Right ventricle myocardium superior (tissue), 1 donor: ENCODE results near the gene PNMA3. TPM values are rescaled to one million over a fixed set of nuclear protein-coding genes. Genes with fewer than 3 reads are reported as not detected.
"Not testable (repeated sequence)": the region's sequence is repeated elsewhere in the genome, so short reads cannot be mapped to it uniquely, and the experiment has no call there.

Source experiments
- ATAC-seq: fragments of 200-7000 bp; cut with Tn5 transposase; one replicate; pipeline ENCODE4 v1.9.1; 2020; ENCODE audit warnings: mild to moderate bottlenecking; ENCODE audit not compliant: poor library complexity
- DNase-seq: peaks from one replicate; pipeline ENCODE4 v3.0.0-alpha.2; 2020
- intact Hi-C: fragments of 100-400 bp; cut with DNase I; formaldehyde crosslinking; loops from one replicate; pipeline ENCODE4 v1.11.2; 2022
- long read RNA-seq: library from polyadenylated mRNA; unstranded; transcript quantifications from one replicate; pipeline ENCODE4 v2.0.0, GENCODE V29; 2021
- total RNA-seq: library from RNA; stranded (reverse); fragmentation: NEBNext Ultra II Directional; extraction: Animal tissue kit (Norgen Biotek cat#: 25700); gene quantifications from one replicate; pipeline ENCODE4 v1.2.1, GENCODE V29; 2021
- donor health status: DM: no; HTN: yes; CAD: no; lungs with severe emphysema.

The PNMA3 gene, protein sequence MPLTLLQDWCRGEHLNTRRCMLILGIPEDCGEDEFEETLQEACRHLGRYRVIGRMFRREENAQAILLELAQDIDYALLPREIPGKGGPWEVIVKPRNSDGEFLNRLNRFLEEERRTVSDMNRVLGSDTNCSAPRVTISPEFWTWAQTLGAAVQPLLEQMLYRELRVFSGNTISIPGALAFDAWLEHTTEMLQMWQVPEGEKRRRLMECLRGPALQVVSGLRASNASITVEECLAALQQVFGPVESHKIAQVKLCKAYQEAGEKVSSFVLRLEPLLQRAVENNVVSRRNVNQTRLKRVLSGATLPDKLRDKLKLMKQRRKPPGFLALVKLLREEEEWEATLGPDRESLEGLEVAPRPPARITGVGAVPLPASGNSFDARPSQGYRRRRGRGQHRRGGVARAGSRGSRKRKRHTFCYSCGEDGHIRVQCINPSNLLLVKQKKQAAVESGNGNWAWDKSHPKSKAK
- 2.5 TPM for total RNA-seq
- long read RNA-seq, transcript PNMA3-202 (1 exons, 1,432 nt), result major isoform, 5 of 13 reads
- long read RNA-seq, partial matches to known transcripts, result 5 of 13 reads
- long read RNA-seq, other reads (novel, unspliced or antisense), result 1 of 13 reads

DNA sequence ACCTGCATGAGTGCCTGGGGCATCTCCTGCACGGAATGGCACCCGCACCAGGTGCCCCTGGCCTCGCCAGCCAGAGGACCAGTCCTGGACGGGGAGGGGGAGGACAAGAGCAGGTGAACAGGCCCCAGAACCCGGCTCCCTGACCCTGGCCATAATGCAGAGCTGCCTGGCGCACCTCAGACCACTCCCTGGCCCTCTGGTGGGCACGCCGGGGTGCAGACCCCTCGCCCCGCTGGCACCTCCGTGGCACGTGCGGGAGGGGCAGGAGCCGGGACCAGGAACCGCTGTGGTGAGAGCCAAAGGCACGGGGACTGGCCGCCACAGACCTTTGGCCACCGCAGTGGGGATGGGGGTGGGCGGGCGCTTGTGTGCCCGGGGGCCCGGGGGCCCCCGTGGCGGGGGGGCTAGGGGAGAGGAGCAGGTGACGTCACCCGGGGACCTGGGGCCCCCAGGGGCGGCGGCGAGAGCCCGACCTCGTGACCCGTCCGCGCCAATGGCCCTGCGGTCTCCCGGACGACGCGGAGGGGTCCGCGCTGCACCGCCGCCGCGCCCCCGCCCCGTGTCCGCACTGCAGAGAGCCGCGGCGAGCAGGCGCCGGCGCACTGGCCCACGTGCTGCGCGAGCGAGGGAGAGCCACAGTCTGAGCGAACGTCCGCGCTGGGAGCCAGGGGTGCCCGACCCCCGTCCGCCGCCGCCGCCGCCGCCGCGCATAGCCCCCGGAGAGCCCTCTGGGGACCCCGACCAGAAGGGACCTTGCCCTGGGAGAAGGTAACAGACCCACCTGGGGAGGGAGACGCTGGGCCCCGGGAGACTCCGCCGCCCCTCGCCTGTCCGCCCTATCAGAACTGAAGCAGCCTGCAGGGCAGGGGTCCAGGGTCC lies at the start of gene PNMA3:
Gene PNMA3, plus strand, starts transcription at position 600 of the 879 bp plus-strand sequence. CDS start 586 bp downstream, outside the sequence.
- ATAC-seq (peak; percentile 72), DNase-seq (no peak)
- intact Hi-C loops, result no loop called here

DNA sequence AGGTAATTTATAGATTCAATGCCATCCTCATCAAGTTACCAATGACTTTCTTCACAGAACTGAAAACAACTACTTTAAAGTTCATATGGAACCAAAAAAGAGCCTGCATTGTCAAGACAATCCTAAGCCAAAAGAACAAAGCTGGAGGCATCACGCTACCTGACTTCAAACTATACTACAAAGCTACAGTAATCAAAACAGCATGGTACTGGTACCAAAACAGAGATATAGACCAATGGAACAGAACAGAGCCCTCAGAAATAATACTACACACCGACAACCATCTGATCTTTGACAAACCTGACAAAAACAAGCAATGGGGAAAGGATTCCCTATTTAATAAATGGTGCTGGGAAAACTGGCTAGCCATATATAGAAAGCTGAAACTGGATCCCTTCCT lies 39.1 kb upstream of the PNMA3 start:
- ATAC-seq, intact Hi-C loops, DNase-seq: not testable (repeated sequence)

DNA sequence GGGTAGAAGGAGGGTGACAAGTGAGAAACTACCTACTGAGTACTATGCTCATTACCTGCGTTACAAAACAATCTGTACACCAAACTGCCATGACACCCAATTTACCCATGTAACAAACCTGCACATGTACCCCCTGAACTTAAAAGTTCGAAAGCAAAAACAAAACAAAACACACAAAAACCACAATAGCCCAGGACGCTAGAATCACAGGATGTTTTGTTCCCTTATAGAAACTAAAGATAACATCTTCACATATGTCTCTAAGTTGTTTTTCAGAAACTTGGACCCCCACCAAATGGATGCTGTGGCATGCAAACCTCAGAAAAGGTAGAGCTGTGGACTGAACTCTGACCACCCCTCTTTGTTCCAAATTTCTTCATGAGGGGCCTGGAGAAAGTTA lies 37.1 kb upstream of the PNMA3 start:
- DNase-seq, result no peak

DNA sequence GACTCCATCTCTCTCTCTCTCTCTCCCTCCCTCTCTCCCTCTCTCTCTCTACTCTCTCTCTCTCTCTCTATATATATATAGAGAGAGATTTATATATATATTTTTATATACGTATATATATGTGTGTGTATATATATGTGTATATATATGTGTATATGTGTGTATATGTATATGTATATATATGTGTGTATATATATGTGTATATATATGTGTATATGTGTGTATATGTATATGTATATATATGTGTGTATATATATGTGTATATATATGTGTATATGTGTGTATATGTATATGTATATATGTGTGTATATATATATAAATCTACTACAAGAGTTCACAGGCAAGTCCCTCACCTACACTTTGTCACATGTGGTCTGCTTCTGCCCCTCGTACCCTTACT lies 29.8 kb upstream of the PNMA3 start:
- ATAC-seq, DNase-seq, intact Hi-C loops: not testable (repeated sequence)

More for the DNA sequence above, 37.1 kb upstream of the PNMA3 start:
- ATAC-seq, result no peak
- intact Hi-C loops, result no loop called here

DNA sequence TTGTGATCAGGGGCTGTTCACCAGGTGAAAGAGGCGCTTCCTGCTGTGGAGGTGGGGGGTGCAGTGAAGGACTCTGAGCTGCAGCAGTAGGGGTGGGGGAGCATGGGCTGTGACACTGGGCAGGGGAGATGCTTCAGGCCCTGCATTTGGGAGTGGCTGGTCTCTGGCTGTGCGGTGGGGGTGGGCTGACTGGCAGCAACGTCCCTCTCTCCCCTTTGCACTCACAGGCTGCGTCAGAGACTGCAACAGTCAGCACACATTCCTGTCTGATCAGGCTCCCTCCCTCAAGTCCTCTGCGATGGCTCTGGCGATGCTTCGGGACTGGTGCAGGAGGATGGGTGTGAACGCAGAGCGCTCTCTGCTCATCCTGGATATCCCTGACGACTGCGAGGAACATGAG lies 27.8 kb upstream of the PNMA3 start:
- DNase-seq, ATAC-seq, intact Hi-C loops: not testable (repeated sequence)

DNA sequence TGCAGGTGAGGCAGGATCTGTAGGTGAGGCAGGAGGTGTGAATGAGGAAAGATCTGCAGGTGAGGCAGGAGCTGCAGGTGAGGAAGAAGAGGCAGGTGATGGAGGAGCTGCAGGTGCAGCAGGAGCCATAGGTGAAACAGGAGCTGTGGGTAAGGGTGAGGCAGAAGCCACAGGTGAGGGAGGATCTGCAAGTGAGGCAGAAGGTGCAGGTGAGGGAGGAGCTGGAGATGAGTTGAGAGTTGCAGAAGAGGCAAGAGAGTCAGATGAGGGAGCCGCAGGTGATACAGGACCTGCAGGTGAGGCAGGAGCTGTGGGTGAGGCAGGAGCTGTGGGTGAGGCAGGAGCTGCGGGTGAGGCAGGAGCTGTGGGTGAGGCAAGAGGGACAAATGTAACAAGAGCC lies 27.1 kb upstream of the PNMA3 start:
- intact Hi-C loops, result no loop called here
- ATAC-seq (no peak), DNase-seq (no peak)

DNA sequence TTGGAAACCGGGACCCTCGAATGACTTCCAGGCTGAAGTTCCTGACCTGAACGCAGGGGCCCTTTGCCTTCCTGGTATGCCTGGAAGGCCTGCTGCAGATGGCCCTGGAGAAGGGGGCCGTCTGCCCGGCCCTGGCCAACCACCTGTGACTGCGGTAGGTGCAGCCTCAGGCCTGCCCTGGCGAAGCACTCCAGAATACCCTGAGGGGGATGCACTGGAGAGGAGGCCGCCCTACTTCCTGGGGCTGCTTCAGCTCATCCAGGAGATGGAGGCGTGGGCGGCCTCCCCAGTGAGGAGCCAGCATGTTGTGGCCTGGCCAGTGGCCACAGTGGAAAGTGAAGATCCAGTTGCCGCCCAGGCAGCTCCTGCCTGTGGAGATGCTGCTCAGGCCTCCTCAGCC lies 26.4 kb upstream of the PNMA3 start:
- intact Hi-C loops, result loop anchor here (5.0 kb wide), 1 partner anchor 477 kb away; no protein-coding TSS in a partner anchor
- ATAC-seq, result no peak
- DNase-seq, result no peak

DNA sequence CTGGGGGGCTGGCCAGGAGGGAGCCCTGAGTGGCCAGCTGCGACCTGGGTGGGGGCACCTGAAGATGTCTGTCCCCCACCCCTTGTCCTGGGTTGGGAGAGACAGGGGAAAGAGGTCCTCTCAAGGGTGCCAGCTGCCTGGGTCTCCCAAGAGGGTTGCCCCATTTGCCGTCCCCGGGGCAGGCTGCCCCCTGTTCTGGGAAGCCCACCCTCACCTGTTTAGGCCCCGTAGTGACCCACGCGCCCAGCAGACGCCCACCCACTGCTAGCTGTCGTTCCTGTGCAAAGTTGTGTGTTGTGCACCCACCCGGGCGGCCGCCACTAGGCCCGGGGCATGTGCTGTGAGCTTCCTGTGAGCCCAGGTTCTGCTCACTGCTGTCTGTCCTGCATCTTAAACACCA lies 25.5 kb upstream of the PNMA3 start:
- intact Hi-C loops, result loop anchor here (5.0 kb wide), 1 partner anchor 476 kb away; no protein-coding TSS in a partner anchor
- DNase-seq, result no peak
- no peak for ATAC-seq

DNA sequence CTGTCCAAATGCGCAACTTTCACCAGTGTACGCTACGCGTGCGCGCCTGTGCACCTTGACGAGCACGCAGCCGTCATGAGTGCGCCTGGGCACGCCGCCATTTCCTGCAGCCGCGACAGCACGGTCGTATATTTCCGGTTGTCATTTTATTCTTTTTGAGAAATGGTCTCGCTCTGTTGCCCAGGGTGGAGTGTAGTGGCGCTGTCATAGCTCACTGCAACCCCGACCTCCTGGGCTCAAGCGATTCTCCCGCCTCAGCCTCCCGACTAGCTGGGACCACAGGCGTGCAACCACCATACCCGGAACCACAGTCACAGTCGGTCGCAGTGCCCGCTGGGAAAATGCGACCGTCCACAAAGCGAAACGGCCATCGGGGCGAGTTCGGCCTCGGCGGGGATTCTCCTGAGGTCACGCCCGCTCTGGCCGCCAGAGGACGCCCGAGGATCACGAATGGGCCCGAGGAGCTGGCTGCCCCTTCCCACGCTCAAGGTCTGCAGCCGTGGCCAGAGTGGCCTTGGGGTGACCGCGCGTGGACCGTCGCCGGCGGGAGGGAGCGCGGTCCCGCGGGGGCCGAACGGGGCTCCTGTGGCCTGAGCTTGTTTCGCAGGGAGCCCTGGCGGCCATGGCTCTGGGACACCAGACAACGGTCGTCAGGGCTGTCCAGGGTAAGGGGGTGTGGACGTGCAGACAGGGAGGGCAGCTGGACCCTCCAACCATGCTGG lies 23.7 kb upstream of the PNMA3 start:
- intact Hi-C loops, result loop anchor here (5.0 kb wide), 1 partner anchor 475 kb away; no protein-coding TSS in a partner anchor
- peak; percentile 96 for ATAC-seq
- peak; percentile 85 for DNase-seq

DNA sequence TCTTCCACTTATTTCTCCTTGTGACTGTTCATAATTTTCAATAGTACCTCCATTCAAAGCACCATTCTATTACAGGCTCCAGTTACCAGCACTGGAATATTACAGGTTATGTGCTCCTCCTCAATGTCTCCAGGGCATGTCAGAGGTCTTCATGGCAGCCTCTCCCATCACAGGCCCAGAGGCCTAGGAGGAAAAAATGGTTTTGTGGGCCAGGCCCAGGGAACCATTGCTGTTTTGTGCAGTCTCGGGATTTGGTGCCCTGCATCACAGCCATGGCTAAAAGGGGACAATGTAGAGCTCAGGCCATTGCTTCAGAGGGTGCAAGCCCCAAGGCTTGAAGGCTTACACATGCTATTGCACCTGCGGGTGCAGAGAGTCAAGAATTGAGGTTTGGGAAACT lies 7.2 kb upstream of the PNMA3 start:
- intact Hi-C loops, result no loop called here
- DNase-seq, result no peak
- ATAC-seq, result no peak

DNA sequence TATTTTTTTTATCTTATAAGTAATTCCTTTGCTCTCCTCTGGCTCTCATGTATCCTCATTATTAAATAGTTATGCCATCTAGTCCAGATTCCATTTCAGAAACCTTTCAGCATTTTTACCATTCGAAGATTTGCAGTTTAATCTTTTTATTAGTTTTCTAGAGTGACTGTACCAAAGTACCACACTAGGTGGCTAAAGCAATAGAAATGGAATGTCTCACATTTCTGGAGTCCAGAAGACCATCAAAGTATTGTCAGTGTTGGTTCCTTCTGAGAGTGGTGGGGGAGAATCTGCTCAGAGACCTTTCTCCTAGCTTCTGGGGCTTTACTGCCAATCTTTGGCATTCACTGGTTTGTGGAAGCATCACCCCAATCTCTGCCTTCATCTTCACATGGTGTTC lies 3.7 kb upstream of the PNMA3 start:
- intact Hi-C loops, result no loop called here
- no peak for DNase-seq
- no peak for ATAC-seq

DNA sequence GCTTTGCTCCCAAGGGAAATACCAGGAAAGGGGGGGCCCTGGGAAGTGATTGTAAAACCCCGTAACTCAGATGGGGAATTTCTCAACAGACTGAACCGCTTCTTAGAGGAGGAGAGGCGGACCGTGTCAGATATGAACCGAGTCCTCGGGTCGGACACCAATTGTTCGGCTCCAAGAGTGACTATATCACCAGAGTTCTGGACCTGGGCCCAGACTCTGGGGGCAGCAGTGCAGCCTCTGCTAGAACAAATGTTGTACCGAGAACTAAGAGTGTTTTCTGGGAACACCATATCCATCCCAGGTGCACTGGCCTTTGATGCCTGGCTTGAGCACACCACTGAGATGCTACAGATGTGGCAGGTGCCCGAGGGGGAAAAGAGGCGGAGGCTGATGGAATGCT lies 1.0 kb downstream of the PNMA3 start:
- no peak for ATAC-seq
- intact Hi-C loops, result no loop called here

DNA sequence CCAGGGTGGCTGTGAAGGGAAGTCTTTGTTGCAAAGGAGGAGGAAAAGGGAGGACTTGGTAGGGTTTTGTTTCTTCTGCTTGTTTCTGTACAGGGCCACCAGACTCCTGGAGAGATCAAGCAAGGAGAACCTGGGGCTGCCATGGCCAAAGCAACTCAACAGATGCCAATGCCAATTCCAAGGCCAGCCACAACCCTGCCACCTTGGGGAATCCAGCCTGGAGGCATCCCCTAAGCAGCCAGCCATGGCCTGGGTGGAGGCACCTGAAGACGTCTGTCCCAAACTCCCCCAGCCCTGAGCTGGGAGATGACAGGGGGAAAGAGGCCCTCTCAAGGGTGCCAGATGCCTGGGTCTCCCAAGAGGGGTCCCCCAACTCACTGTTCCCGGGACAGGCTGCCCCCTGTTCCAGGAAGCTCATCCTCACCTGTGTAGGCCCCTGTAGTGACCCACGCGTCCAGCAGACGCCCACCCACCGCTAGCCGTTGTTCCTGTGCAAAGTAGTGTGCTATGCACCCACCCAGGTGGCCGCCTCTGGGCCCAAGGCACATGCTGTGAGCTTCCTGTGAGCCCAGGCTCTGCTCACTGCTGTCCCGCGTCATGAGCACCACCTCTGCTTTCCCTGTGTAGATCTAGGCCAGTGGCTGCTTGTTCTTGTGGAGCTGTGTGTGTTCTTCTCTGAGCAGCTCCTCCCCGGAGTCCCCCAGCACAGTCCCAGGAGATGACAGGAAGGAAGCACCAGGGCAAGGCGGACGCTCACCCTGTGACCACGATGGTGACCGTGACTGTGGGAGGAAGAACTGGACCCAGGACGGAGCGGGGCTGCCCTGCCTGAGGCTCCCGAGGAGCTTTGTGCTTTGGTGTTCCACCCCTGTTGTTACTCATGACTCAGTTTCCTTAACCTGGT lies 3.2 kb downstream of the PNMA3 start:
- DNase-seq (no peak), ATAC-seq (no peak)
- intact Hi-C loops, result no loop called here

More for the DNA sequence above, 1.0 kb downstream of the PNMA3 start:
- DNase-seq, result no peak

DNA sequence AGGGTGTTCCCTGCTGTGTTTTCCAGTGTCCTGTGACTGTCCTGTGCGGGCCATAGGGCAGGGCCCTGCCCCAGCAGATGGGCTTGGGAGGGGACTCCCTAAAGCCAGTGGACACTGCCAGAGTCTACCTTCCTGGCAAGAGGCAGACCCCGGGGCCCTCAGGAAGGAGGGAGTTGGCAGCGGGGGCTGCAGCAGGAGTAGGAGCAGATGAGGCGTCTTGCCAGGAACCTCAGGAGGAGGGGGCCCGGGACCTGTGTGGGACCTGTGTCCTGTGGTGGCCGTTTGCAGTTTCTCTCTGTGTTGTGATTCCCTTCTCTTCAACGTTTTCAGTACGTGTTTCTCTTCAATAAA lies 3.8 kb downstream of the PNMA3 start:
- DNase-seq (no peak), ATAC-seq (no peak)
- intact Hi-C loops, result no loop called here

DNA sequence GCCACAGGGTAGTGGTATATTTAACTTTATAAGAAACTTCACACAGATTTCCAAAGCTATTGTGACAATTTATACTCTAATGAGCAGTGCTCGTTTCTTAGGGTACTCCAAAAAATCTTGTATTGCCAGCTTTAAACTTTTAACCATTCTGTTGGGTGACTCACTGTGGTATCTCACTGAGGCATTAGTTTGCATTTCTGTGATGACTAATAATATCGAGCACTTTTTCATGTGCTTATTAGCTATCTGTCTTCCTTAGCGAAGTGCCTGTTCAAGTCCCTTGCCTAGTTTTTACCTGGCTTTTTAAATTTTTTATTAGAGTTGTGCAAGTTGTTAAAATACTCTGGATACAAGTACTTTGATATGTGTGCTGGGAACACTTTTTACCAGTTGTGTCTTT lies 5.5 kb downstream of the PNMA3 start:
- ATAC-seq (no peak), DNase-seq (no peak)
- intact Hi-C loops, result no loop called here

DNA sequence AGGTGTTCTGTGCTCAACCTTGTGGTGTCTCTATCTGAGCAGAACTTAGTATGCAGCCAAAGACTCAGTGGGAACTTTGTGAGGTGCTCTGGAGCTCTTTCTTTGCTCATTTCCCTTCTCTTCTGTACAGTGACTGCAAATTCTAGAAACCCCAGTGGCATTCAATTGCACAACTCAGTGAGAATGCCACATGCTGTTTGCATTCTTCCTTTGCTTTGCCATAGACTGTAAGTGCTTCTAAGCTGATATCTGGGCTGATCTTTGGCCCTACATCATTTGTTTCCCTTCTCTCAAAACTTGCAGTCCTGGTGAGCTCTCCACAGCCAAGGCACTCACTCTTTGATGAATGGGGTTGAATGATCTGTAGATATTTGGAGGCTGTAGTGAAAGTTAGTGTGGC lies 7.0 kb downstream of the PNMA3 start:
- DNase-seq (no peak), ATAC-seq (no peak)

DNA sequence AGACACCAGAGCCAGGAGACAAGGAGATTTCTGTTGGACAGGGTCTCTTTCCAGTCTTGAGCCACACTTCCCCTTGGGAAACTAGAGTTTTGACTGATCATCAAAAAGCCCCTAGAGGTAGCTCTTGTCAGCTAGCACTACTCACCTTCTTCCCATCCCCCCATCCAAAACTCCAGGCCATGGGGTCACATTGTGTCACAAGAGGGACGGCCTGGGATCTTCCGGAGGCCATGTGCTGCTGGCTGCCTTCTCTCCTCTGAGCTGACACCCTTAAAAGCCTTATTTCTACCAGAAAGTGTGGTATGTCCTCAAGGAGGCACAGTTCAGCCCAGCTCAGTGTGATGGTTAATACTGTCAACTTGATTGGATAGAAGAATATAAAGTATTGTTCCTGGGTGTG lies 7.8 kb downstream of the PNMA3 start:
- ATAC-seq (no peak), DNase-seq (no peak)
- intact Hi-C loops, result no loop called here

More for the DNA sequence above, 7.0 kb downstream of the PNMA3 start:
- intact Hi-C loops, result no loop called here

DNA sequence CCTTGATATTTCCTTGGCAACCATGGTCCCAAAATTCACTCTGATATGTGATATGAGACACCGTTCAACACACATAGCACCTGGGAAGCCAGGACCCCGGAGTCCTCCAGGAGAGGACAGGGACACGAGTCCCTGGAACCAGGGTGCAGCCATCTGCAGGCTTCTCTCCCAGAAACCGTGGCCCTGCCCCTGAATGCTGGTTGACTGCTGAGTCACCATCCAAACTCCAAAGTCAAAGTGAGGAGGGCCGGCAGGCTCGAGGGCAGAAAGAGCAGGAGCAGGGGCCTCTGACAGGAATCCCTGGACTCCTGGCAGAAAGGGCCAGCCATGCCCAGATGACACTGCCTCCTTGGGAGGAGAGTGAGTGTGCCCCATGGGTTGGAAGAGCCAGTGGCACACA lies 9.1 kb downstream of the PNMA3 start:
- DNase-seq (no peak), ATAC-seq (no peak)
- intact Hi-C loops, result no loop called here
